HEK293T (cell line): ENCODE data around the gene EFCAB10.

Experiments
- ARNT ChIP-seq: fragments of 450-650 bp; IDR thresholded peaks from 2 replicates; pipeline ENCODE4 v1.6.1; 2017; ENCODE audit warnings: mild to moderate bottlenecking
- BHLHE40 ChIP-seq: fragments of 450-650 bp; IDR thresholded peaks from 2 replicates; pipeline ENCODE4 v1.6.1; 2016; ENCODE audit warnings: mild to moderate bottlenecking, moderate library complexity, borderline replicate concordance
- ELF4 ChIP-seq: fragments of 450-650 bp; IDR thresholded peaks from 2 replicates; pipeline ENCODE4 v1.6.1; 2017; ENCODE audit warnings: antibody characterized with exemption
- FOXA1 ChIP-seq: fragments of 450-650 bp; IDR thresholded peaks from 2 replicates; pipeline ENCODE4 v1.6.1; 2016; ENCODE audit warnings: mild to moderate bottlenecking
- FOXK2 ChIP-seq: fragments of 450-650 bp; IDR thresholded peaks from 2 replicates; pipeline ENCODE4 v1.6.1; 2016; ENCODE audit warnings: mild to moderate bottlenecking
- FOXM1 ChIP-seq: fragments of 450-650 bp; IDR thresholded peaks from 2 replicates; pipeline ENCODE4 v1.6.1; 2017; ENCODE audit warnings: mild to moderate bottlenecking, borderline replicate concordance
- HDGF ChIP-seq: fragments of 450-650 bp; IDR thresholded peaks from 2 replicates; pipeline ENCODE4 v1.6.1; 2017; ENCODE audit warnings: antibody characterized with exemption, borderline replicate concordance
- L3MBTL2 ChIP-seq: fragments of 450-650 bp; conservative IDR thresholded peaks from 2 replicates; pipeline ENCODE4 v1.6.1; 2016; ENCODE audit warnings: mild to moderate bottlenecking
- NFRKB ChIP-seq: fragments of 450-650 bp; IDR thresholded peaks from 2 replicates; pipeline ENCODE4 v1.6.1; 2016; ENCODE audit warnings: mild to moderate bottlenecking, moderate library complexity
- SP1 ChIP-seq: fragments of 450-650 bp; IDR thresholded peaks from 2 replicates; pipeline ENCODE4 v1.6.1; 2017
- SUZ12 ChIP-seq: fragments of 450-650 bp; IDR thresholded peaks from 2 replicates; pipeline ENCODE4 v1.6.1; 2016; ENCODE audit warnings: mild to moderate bottlenecking
- TARDBP ChIP-seq: fragments of 450-650 bp; IDR thresholded peaks from 2 replicates; pipeline ENCODE4 v1.6.1; 2016
- ZNF384 ChIP-seq: fragments of 450-650 bp; IDR thresholded peaks from 2 replicates; pipeline ENCODE4 v1.6.1; 2016
- TF ChIP-seq, protein P1 (sequence below): fragments of 450-650 bp; IDR thresholded peaks from 2 replicates; pipeline ENCODE4 v1.6.1; 2016

DNA sequence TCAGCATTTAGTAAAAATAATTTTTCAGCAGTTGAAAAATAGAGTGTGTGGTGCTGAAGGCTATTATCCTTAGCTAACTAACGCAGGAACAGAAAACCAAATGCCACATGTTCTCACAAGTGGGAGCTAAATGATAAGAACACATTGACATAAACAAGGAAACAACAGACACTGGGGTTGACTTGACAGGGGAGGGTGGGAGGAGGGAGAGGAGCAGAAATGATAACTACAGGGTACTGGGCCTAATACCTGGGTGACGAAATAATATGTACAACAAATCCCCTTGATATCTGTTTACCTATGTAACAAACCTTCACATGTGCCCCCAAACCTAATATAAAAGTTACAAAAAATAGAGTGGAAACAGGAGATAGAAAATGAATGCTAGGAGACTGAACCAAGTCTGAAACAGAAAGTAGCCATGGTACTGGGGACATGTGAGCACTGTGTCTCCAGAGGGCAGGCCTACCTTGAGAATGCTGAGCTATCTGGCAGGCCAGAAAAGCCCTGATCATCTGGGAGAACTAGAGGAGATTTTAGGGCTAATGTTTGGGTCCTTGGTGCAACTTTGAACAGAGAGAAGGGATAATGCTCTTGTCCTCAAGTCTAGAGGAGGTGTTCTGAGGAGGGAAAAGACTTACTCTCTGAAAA is 4.7 kb upstream of the EFCAB10 start:
- TF ChIP-seq FOXK2 (no peak), SUZ12 (no peak), ARNT (no peak), HDGF (no peak), ELF4 (no peak), FOXM1 (no peak), ZNF384 (no peak), SP1 (no peak), NFRKB (no peak), TARDBP (no peak), L3MBTL2 (no peak), FOXA1 (no peak), BHLHE40 (no peak)
- TF ChIP-seq, protein P1, sequence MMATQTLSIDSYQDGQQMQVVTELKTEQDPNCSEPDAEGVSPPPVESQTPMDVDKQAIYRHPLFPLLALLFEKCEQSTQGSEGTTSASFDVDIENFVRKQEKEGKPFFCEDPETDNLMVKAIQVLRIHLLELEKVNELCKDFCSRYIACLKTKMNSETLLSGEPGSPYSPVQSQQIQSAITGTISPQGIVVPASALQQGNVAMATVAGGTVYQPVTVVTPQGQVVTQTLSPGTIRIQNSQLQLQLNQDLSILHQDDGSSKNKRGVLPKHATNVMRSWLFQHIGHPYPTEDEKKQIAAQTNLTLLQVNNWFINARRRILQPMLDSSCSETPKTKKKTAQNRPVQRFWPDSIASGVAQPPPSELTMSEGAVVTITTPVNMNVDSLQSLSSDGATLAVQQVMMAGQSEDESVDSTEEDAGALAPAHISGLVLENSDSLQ: no peak
